Amniotic stem cell (primary cell): ENCODE results near the gene TCF25.
"Not testable (repeated sequence)": the region's sequence is repeated elsewhere in the genome, so short reads cannot be mapped to it uniquely, and the experiment has no call there.

ENCODE experiments used
- DNase-seq: peaks from one replicate; lab custom pipeline; 2025; lab: John Stamatoyannopoulos, UW

The TCF25 gene

DNA sequence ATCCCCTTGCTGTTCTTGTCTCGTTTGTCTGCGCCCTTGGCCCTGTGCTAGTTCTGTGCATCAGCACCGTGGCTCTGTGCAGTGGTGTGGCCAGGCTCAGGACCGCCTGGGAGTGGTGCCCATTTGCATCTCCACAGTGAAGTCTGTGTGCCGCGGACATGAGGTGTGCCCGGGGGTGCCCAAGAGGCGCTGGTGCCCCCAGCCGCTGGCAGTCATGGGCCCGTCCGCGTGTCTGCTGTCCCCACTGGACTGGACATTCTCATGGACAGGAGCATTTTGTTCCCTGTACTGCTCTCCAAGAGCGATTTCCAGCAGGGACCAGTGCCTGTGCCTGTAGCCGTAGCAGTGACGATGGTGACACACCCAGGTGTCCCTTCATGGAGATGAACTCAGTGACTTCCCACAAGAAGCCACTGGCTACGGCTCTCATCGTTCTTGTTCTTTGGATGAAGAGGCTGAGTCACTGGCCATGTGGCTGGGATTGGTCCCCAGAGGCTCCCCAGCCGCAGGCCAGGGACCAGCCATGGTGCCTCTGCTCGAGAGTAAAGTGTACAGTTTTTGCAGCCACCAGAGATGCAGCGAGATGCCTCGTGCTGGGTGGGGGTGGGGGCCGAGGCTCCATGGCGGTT, 32.2 kb downstream of the TCF25 start:
- no peak for DNase-seq

DNA sequence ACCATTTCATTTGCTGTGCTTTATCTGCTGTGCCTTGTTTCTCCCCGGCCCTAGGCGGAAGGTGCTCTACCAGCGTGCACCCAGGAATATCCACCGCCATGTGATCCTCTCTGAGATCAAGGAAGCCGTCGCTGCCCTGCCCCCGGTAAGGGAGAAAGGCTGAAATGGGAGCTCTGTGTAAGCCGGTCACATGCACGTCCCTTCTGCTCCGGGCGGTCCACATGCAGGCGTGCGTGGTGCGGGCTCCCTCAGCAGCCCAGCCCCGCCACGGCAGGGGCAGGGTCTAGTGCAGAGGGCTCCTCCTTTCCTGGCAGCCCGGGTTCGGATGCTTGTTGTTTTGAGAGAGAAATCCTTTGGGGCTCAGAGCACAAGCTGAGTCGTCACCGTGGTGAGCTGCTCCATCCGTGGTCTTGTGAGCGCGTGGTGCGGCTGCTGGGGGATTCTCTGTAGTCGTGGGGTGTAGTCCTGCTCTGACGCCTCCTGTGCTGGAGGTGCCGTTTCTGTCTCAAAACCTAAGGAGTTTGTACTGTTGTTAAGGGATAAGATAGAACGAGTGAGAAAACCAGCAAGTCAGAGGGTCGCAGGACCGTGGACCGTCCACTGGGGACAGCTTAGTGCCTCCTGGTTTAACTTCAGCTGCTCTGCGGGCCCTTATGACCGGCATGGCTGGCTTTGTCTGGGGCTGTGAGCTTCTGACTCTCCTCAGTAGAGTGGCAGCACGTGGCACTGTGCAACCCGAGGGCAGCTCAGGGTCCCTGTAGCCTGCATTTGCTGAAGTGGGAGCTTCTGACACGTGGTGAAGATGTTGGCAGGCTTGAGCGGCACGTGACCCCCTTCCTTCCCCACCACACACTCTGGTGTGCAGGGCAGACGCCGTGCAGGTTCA, 33.0 kb downstream of the TCF25 start:
- DNase-seq, result no peak

DNA sequence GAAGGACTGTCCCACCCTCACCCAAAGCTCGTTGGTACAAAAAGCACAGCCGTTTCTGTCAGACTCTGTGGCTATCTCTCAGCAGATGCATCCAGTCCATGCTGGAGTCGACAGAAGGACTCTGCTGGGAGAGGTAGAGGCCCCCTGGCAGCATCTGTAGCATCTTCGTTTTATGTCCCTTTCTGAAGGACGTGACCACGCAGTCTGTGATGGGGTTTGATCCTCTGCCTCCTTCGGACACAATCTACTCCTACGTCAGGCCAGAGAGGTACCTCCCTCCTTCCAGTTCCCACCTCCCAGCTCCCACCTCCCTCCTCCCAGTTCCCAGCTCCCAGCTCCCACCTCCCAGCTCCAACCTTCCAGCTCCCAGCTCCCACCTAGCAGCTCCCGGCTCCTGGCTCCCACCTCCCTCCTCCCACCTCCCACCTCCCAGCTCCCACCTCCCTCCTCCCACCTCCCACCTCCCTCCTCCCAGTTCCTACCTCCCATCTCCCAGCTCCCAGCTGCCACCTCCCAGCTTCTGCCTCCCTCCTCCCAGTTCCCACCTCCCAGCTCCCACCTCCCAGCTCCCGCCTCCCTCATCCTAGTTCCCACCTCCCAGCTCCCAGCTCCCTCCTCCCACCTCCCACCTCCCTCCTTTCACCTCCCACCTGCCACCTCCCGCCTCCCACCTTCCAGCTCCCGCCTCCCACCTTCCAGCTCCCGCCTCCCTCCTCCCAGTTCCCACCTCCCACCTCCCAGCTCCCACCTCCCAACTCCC, 33.8 kb downstream of the TCF25 start:
- DNase-seq, result no peak

DNA sequence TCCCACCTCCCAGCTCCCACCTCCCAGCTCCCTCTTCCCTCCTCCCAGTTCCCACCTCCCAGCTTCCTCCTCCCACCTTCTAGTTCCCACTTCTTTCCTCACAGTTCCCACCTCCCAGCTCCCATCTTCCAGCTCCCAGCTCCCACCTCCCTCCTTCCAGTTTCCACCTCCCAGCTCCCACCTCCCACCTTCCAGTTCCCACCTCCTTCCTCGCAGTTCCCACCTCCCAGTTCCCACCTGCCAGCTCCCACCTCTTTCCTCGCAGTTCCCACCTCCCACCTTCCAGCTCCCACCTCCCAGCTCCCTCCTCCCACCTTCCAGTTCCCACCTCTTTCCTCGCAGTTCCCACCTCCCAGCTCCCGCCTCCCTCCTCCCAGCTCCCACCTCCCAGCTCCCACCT, 34.8 kb downstream of the TCF25 start:
- no peak for DNase-seq

DNA sequence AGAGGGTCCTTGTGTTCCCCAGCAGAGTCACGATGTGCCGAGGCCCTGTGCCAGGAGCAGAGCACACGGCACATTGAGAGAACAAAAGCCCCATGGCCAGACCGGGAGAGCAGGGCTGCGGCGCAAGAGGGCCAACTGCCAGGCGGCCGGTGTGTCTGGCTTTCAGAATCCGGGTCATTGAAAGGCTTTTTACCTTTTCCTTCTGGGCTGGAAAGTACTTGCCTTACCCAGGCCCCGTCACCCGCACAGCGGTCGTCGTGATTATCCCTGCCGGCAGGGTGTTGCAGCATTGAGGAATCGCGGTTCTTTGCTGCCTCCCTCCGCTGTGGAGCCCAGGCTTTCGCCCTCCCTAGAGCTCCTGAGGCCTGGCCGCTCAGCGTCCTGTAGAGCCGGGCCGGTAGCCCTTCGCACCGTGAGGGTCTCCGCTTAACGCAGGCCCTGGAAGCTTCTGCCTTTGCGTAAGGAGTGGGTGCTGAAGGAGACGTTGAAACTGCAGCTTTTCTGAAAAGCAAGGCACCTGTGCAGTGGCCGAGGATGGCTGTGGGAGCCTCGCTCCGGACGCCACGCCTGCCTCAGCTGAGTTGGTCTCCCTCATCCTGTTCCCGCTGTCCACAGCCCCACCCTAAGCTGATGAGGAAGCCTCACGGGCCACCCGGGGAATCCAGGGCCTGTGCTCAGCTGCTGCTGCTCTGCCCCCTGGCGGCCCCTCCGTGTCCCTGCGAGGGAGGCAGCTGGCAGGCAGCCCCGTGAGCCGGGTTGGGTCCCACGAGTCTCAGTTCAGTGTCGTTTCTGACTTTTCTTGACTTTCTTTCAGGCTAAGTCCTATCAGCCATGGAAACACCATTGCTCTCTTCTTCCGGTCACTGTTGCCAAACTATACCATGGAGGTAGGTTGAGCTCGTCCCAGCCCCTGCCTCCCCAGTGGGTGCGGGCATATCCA, 36.7 kb downstream of the TCF25 start:
- no peak for DNase-seq

DNA sequence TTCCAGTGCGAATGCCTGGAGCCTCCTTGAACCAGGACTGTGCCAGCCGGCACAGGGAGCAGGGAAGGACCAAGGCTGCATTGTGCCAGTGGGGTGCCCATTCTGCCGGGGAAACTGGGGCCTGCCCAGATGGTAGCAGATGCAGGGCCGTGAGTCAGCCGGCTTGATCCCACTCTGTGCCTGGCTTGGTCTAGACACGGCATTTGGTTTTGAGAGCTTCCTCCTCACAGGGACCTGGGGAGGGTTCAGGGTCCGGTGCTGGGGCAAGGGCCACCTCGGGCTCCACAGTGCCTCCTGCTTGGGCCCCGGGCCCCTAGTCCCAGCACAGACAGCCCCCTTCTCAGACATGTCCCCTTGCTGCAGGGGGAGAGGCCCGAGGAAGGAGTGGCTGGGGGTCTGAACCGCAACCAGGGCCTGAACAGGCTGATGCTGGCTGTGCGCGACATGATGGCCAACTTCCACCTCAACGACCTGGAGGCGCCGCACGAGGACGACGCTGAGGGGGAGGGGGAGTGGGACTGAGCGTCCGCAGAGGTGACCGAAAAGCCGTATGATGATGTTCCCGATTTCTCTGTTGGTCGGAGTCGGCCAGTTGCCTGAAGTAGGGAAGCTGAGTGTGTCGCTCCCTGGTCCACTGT, 37.4 kb downstream of the TCF25 start:
- DNase-seq, result no peak

GRCh38 chr16:89911375-89911774, 38.0 kb downstream of the TCF25 start:
- no peak for DNase-seq

DNA sequence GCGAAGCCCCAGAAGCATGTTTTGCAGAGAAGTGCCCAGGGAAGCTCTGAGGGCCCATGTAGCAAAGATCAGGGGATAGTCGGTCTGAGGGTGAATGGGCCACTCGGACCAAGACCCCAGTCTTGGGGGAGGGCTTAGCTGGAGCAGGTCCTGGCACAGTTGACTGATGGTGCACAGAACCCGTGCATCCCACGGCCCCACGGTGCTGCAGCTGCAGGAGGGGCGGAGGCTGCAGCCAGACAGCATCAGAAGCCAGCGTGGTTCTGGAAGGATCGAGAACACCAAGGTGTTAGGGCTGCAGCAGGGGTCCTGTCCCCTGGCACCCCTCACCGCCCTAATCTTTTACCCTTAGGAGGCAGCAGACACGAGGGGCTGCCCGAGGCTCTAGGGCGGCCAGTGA, 38.8 kb downstream of the TCF25 start:
- no peak for DNase-seq

DNA sequence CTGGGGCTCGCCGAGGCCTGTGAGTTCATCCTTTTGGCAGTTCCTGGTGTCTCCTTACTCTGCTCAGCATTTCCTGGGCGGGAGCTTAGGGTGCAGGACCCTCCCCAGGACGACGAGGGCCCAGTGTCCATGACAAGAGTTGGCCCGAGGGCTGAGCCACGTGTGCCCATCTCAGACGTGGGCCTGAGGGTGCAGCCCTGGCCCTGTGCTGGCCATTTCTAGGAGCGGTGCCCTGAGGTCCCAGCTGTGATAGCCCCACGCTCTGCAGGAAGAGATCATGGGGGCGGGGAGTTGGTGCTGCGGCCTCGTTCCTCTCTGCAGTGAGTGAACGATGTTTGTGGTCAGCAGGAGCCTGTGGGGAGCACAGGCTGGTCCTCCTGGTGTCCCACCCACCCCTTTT, 39.2 kb downstream of the TCF25 start:
- DNase-seq, result no peak

GRCh38 chr16:89913408-89914387, 40.3 kb downstream of the TCF25 start:
- no peak for DNase-seq

DNA sequence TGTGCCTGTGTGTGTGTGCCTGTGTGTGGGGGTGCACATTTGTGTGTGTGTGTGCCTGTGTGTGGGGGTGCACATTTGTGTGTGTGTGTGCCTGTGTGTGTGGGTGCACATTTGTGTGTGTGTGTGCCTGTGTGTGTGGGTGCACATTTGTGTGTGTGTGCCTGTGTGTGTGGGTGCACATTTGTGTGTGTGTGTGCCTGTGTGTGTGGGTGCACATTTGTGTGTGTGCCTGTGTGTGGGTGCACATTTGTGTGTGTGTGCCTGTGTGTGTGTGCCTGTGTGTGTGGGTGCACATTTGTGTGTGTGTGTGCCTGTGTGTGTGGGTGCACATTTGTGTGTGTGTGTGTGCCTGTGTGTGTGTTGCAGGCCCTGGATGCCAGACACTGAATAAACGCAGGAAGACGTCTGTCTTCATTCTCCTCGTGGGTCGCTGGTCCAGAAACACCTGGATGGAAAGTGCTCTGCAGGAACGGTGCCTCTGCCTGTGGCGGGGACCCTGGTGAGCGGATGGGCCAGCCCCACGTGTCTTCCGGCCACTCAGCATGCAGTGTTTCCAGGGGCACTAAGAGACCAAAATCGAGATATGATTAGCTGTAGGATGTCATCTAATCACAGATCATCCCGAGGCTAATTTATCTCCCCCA, 41.4 kb downstream of the TCF25 start:
- DNase-seq, result not testable (repeated sequence)

- DNase-seq, result no peak
These were observed 42.2 kb downstream of the TCF25 start for GRCh38 chr16:89915303-89916232.

GRCh38 chr16:89917773-89918452, 44.5 kb downstream of the TCF25 start:
- DNase-seq, result no peak

- no peak for DNase-seq
These were observed 45.3 kb downstream of the TCF25 start, which contains the start of gene MC1R for GRCh38 chr16:89918453-89919347. TSS of gene MC1R (plus strand) at chr16:89918862. CDS start at chr16:89919259, 397 bp downstream.

DNA sequence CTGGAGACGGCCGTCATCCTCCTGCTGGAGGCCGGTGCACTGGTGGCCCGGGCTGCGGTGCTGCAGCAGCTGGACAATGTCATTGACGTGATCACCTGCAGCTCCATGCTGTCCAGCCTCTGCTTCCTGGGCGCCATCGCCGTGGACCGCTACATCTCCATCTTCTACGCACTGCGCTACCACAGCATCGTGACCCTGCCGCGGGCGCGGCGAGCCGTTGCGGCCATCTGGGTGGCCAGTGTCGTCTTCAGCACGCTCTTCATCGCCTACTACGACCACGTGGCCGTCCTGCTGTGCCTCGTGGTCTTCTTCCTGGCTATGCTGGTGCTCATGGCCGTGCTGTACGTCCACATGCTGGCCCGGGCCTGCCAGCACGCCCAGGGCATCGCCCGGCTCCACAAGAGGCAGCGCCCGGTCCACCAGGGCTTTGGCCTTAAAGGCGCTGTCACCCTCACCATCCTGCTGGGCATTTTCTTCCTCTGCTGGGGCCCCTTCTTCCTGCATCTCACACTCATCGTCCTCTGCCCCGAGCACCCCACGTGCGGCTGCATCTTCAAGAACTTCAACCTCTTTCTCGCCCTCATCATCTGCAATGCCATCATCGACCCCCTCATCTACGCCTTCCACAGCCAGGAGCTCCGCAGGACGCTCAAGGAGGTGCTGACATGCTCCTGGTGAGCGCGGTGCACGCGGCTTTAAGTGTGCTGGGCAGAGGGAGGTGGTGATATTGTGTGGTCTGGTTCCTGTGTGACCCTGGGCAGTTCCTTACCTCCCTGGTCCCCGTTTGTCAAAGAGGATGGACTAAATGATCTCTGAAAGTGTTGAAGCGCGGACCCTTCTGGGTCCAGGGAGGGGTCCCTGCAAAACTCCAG, 46.4 kb downstream of the TCF25 start:
- DNase-seq, result no peak

DNA sequence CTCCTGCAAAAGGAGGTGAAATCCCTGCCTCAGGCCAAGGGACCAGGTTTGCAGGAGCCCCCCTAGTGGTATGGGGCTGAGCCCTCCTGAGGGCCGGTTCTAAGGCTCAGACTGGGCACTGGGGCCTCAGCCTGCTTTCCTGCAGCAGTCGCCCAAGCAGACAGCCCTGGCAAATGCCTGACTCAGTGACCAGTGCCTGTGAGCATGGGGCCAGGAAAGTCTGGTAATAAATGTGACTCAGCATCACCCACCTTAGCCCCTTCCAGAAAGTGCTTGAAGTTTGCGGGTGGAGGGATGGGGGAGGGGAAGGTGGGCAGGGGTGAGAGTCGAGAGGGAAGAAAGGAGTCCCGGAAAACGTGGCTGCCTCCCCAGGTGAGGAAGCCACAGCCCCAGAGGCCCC, 47.3 kb downstream of the TCF25 start:
- DNase-seq, result no peak
